Hematopoietic multipotent progenitor cell treated with erythropoietin and hydrocortisone succinate and interleukin-3 and kit ligand, for 8 days (in vitro differentiated cells): ENCODE results near the gene ST3GAL4.

Experiments used
- DNase-seq: peaks from one replicate; pipeline ENCODE4 v3.0.0-alpha.2; 2015

The ST3GAL4 gene

DNA sequence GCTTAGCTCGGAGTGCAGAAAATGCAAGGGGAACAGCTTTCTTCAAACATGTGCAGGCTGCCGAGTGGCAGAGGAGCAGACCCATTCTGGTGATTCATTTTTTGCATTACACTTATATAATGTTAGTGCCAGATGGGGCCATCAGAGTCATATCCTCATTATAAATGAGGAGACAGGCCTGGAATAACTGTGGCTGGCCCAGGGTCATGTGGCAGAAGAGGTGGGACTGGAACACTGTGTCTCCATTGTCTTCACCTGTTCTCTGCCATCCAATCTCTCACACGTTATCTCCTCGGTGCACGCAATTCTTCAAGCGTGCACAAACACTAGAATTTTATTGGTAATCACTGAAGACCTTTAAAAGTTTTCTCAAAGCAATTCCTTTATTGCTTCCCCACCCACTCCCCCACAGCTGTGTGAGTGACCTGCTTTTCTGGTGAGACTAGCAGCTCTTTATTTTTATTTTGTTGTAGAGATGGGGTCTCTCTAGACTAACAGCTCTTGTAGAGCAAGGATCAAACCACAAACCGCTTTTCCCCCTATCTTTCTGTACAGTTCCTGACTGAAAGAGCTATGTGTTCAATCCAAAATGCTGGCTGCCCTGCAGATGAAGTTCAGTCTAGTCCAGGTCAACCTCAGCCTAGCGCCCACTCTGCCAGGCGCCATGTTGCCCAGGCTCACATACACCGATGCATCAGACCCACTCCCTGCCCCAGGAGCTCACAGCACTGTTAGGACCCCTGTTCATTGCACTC lies 75.3 kb downstream of the ST3GAL4 start:
- DNase-seq: peak; percentile 9

DNA sequence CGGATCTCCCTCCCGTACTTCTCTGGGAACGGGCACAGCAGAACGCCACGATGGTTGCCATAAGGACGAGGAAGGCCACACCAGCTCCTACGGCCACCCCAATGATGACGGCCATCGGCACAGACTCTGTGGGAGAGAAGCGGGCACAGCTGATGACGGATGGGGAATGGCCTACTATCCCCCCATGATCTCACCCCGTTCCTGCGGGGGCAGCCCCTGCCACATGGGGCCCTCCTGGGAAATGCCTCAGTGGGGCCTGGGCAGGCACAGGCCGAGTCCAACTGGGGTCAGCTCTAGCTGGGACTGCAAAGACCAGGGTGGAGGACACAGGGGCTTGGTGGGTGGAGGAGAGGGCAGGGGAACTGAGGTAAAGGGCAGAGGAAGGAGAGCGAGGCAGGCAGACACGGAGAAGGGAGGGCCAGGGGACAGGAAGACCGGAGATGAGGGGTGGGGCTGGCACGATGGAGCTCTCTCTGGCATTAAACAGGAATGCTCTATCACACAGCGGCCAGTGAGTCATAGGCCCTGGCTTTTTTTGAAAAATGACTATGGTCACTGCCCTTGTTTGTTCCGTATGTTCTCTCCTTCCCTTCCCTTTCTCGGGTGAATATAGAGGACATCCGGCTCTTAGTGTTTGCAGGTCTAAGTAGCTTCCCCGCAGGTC lies 76.0 kb downstream of the ST3GAL4 start:
- no peak for DNase-seq

DNA sequence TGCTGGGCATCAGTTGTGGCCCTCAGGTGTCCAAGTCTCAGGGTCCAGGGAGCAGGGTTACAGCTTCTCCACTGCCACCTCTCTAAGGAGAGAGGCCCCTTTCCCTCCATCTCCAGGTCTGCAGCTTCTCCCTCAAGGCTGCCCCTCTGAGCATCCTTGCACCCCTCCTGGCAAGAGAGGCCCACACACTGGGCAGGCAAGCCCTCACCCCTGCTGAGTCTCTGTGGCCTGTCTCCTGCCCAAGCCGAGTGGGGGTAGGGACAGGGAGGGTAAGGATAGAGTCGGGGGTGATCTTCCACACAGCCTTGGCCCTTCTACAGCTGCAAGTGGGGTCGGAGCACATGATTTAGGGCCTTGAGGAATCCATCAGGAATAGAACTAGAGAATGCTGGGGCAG lies 76.6 kb downstream of the ST3GAL4 start:
- DNase-seq: no peak

- no peak for DNase-seq
Measured at GRCh38 chr11:126432525-126432924, 77.0 kb downstream of the ST3GAL4 start.

GRCh38 chr11:126433244-126433846 lies 77.9 kb downstream of the ST3GAL4 start:
- no peak for DNase-seq

DNA sequence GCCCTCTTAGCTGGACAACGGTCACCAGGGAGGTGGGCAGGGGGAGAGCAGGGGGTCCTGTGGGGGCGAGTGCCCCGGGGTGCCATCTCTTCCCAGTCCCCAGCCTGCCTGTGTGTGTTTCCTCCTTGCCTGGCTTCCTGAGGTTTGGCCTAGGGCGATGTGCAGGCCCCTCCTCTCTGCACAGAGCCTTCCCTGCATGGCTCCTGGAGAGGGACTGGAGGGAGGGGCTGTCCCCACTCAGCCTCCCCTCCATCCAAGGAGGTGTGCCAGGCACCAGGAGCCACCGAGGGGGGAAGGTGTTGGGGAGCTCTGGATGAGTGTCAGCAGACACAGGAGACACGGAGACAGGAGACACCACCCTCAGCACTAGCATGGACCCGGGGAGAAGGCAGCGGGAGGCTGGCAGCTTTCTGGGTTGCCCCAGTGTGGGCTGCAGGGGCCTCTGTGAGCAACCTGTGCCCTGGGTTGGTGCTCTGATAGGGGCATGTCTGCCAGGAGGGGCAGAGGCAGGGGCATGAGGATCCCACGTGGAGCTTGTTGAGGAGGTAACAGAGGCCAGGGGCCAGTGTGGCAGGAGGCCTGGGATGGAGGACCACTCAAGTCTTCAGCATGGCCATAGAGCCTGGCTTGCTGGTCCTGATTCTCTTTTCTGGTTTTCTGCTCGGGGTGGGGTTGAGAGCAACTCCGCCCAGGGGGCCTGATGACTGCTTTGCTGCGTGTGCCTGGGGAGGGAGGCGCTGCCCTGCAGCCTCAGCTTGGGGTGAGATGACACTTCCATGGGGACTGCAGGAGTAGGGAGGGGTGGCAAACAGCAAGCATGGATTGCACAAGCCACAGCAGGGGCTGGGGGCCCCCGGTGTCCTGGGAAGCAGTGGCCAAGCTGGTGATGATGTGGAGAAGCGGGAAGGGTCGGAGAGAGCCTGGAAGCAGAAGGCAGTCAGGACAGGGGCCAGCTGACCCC lies 78.8 kb downstream of the ST3GAL4 start:
- no peak for DNase-seq

DNA sequence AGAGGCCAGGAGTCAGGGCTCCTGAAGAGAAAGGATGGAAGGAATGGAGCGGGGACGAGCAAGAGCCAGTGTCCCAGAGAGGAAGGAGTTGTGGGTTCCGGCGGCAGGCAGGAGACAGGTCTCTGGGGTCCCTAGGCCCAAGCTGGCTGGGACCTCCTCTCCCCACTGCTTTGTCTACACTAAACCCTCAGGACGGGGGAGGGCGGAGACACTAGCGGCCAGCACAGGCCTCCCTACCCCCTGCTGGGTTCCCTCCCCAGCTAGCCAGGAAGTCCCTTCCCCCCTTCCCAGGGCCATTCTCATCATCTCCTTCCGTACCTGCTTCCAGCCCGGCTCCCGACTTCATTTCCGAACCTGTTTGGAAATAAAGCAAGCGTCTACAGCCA lies 79.5 kb downstream of the ST3GAL4 start:
- no peak for DNase-seq

DNA sequence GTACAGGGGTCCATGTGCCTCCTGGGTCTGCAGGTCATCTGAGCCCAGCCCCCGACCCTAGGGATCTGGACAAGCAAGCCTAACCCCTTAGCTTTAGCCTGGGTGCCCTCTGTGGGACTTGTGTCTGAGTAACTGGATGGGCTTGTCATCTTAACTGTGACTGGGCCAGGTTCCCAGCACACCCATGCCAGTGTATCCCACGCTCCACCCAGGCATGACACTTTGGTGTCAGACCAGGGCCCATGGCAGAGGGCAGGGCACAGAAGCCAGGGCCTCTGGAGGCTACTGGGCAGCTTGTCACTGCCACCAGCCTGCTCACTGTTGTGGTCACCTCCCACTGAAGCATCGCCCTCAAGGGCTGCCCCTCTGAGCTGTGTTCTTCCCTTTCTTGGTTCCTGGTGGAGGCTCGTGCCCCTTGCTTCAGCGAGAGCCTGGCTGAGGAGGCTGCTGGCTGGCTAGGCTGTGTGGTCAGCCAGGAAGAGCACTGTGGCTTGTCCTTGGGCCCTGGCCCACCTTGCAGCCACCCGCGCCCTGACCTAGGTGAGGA lies 80.8 kb downstream of the ST3GAL4 start:
- no peak for DNase-seq

- no peak for DNase-seq
Measured at GRCh38 chr11:126437731-126438130, 82.2 kb downstream of the ST3GAL4 start.

- no peak for DNase-seq
Measured at GRCh38 chr11:126438272-126438671, 82.8 kb downstream of the ST3GAL4 start.

- no peak for DNase-seq
Measured at GRCh38 chr11:126438691-126439090, 83.2 kb downstream of the ST3GAL4 start.

GRCh38 chr11:126440276-126440675 lies 84.8 kb downstream of the ST3GAL4 start:
- DNase-seq: no peak

GRCh38 chr11:126440792-126441514 lies 85.5 kb downstream of the ST3GAL4 start:
- DNase-seq: peak; percentile 69

GRCh38 chr11:126443120-126443519 lies 87.6 kb downstream of the ST3GAL4 start:
- DNase-seq: no peak

DNA sequence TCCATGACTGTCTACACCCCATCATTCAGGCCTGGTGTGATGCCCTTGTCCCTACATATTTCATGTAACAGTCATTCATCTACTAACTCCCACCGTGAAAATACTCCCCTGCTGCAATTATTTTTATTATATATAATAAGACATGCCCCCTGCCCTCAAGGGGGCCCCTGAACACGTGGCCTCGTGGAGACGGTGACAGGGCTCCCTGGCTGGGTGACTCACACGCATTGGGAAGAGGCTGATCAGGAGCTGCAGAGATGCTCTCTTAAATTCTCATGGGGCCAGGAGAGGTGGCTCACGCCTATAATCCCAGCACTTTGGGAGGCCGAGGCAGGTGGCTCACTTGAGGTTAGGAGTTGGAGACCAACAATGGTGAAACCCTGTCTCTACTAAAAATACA lies 88.6 kb downstream of the ST3GAL4 start:
- DNase-seq: no peak

- DNase-seq: no peak
Measured at GRCh38 chr11:126446581-126446980, 91.1 kb downstream of the ST3GAL4 start.

GRCh38 chr11:126450198-126450597 lies 94.7 kb downstream of the ST3GAL4 start:
- DNase-seq: no peak

GRCh38 chr11:126450806-126451205 lies 95.3 kb downstream of the ST3GAL4 start:
- no peak for DNase-seq

- no peak for DNase-seq
Measured at GRCh38 chr11:126451211-126451802, 95.8 kb downstream of the ST3GAL4 start.

DNA sequence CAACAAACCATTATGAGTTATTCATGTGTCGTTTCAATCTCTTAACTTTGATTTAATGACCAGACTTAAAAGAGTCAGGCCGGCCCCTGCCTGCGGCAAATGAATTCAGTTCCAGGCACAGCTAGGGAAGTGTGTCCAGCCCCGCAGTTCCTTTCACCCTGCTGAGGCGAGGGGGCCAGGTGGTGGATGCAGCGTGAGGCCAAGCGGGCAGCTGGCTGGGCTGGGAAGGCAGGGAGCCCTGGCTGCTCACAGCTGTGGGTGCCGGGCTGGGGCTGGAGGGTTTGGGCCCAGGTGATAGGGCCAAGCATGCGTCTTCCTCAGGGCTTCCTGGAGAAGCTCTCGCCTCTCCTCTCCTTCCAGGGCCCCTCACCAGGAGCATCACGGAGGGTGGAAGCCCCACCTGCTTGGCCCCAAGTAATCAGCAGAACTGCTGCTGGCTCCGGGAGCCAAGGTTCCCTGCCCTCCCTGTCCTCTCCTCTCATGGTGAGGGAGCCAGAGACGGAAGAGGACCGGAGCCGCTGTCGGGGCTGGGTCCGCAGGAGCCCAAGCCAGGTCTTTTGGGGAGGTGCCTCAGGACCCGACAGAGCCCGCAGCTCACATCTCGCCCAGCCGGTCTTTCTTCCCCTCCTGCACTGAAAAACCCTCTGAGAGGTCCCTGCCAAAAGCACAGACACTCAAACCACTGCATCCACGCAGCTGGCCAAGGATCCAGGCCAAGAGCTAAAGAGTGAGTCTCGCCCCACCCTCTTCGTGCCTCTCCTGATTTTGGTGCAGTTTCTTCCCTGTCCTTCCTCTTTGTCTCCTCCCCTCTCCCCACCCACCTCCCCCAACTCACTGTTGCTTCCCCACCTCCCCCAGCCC lies 97.0 kb downstream of the ST3GAL4 start:
- DNase-seq: no peak

- no peak for DNase-seq
Measured at GRCh38 chr11:126456089-126456488, 100.6 kb downstream of the ST3GAL4 start.
